ENCODE results near the gene ZMIZ1. TPM values are rescaled to one million over a fixed set of nuclear protein-coding genes. Genes with fewer than 3 reads are reported as not detected.

The ZMIZ1 gene
- total RNA-seq, 1 donor, result 23.3 TPM

DNA sequence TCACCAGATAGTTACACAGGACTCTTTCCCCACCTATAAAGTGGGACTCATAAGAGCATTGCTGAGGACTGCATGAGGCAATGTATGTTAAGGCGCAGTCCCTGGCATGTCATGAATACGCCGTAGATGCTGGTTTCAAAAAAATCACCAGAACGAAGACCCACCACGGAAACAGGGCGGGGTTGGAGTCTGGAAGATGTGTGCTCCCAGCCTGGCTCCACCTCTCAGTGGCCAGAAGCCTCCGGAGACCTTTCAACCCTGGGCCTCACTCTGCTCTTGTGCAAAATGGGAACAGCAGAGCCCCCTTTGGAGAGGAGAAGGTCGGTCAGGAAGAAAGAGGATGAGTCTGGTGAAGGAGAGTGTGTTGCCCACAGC is 12.4 kb upstream of the ZMIZ1 start:
- no peak overlapping the region for H3K4me3 ChIP-seq (ENCODE audit: low read depth, low read length)
- DNase-seq (ENCODE audit: low read depth), result no peak
- TF ChIP-seq, protein P1, sequence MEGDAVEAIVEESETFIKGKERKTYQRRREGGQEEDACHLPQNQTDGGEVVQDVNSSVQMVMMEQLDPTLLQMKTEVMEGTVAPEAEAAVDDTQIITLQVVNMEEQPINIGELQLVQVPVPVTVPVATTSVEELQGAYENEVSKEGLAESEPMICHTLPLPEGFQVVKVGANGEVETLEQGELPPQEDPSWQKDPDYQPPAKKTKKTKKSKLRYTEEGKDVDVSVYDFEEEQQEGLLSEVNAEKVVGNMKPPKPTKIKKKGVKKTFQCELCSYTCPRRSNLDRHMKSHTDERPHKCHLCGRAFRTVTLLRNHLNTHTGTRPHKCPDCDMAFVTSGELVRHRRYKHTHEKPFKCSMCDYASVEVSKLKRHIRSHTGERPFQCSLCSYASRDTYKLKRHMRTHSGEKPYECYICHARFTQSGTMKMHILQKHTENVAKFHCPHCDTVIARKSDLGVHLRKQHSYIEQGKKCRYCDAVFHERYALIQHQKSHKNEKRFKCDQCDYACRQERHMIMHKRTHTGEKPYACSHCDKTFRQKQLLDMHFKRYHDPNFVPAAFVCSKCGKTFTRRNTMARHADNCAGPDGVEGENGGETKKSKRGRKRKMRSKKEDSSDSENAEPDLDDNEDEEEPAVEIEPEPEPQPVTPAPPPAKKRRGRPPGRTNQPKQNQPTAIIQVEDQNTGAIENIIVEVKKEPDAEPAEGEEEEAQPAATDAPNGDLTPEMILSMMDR (IDR thresholded peaks at IDR 0.05; ENCODE audit: insufficient read depth, low read depth, low read length), result no peak

DNA sequence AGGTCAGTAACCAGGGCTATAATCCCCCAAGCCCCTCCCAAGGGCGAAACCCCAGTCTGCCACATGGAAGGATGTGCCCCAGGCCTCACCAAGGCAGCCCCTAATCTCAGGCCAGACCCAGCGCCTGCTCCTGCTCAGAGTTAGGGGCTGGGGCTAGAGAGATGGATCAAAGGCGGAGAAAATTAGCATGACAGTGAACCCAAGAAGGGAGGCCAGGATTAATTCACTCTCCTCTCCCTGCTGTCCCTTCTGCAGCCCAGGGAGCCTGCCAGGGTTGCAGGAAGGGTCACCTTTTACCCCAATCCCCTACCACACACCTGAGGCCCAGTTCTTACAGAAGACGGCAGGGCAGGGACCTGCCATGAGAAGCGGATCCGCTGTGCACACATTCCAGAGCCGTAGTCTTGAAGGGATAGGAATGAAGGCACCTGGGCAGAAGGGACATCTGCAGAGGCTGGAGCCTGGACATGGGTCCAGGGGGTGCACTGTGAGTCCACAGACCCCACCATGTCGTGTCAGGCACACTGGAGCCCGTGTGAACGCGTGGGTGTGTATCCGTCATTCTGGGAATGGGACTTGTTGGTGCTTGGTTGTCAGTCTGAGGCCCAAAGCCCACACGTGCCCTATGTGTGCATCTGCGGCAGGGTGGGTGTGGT is 11.9 kb upstream of the ZMIZ1 start:
- TF ChIP-seq, protein P1 (IDR thresholded peaks at IDR 0.05; ENCODE audit: insufficient read depth, low read depth, low read length), result no peak
- H3K4me3 ChIP-seq (ENCODE audit: low read depth, low read length), result no peak overlapping the region
- DNase-seq (ENCODE audit: low read depth), result no peak

DNA sequence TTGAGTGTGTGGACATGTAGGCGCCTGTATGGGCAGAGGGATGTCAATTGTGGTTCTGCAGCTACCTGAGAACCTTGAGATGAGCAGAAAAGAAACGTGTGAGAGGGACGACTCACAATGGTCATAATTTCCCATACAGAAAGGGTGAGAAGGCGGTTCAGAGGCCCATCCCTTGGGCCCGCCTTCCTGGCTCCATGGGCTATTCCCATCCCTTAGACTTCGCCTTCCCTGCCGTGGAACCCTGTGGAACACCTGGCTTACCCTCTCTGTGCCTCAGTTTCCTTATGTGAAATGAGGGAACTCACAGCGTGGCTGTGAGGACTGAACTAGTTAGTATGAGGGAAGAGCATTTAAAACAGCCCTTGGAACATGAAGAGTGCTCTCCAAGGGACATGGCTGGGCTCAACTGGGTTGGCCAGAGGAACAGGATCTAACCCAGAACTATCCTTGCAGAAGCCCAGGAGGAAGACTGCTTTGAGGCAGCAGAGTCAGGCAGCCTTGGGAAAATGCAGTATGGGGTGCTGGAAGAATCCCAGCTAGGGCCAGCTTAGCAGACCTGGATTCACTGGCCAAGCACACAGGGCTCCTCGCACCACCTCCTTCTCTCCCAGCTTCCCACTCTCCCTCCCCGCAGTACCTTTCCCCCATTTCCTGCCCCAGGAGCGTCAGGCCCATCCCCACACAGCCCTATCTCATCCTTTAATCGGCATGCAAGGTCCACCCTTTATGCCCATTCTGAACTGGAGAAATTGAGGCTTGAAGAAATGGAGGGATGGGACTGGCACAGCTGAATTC is 11.1 kb upstream of the ZMIZ1 start:
- TF ChIP-seq, protein P1 (IDR thresholded peaks at IDR 0.05; ENCODE audit: insufficient read depth, low read depth, low read length), result no peak
- no peak overlapping the region for H3K4me3 ChIP-seq (ENCODE audit: low read depth, low read length)
- DNase-seq (ENCODE audit: low read depth), result no peak

DNA sequence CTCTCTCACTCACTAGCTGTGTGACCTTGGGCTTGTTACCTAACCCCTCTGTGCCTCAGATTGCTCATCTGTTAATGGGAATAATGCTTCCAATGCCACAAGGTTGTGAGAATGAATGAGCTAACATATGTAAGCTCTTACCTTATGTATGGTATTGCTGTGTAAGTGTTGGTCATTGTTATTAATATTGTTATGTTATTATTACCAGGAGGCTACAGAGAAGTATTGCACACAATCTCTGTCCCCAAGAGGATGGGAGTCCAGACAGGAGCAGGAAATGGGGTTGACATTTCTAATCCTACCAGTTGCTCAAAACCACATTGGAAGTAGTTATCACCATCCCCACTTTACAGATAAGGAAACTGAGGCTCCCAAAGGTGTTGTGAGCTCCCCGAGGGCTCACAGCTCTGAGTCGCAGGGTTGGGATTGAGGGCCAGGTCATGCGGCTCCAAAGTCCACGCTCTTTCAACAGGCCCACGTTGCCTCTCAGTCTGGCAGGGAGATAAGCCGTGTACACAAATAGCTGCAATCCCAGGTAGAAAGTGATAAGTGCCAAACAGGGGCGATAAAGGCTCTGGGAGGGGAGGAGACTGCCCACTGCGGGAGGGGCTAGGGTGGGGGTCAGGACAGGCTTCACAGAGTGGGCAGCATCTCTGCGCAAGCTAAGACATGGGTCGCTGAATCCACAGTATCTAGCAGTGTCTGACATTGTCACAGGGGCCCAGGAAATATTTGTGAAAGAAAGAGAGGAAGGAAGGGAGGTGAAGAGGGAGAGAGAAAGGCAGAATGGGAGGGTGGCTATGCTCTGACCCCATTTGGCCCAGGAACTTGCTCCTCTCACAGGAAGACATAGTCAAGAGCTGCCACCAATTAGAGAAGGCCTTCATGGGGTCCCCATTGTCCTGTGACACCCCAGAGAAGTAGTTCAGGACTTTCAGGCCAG is 9.6 kb upstream of the ZMIZ1 start:
- TF ChIP-seq, protein P1 (IDR thresholded peaks at IDR 0.05; ENCODE audit: insufficient read depth, low read depth, low read length), result no peak
- no peak overlapping the region for H3K4me3 ChIP-seq (ENCODE audit: low read depth, low read length)
- DNase-seq (ENCODE audit: low read depth), result no peak

DNA sequence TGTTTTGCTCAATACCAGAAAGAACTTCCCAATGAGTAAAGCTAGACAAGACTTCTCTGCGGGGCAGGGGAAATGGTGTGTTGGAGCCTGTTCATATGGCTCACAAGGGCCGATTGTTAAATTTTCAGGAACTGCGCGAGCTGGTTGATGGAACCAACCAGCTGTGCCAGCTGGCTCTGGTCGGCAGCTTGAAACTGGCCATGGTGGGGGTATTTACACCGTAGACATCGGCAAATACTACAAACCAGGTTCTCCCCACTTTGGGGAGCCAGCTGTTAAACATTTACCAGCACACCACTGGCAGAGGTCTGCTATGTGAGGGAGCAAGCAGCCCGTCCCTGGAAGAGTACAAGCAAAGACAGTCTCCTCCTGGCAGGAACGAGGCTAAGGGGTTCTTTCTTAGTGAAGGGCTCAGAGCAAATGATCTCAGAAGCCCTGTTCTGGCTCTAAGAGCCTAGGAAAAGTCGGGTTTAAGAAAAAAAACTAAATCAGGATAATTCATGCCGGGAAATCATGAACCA is 8.8 kb upstream of the ZMIZ1 start:
- TF ChIP-seq, protein P1 (IDR thresholded peaks at IDR 0.05; ENCODE audit: insufficient read depth, low read depth, low read length), result no peak
- H3K4me3 ChIP-seq (ENCODE audit: low read depth, low read length), result no peak overlapping the region
- no peak for DNase-seq (ENCODE audit: low read depth)

DNA sequence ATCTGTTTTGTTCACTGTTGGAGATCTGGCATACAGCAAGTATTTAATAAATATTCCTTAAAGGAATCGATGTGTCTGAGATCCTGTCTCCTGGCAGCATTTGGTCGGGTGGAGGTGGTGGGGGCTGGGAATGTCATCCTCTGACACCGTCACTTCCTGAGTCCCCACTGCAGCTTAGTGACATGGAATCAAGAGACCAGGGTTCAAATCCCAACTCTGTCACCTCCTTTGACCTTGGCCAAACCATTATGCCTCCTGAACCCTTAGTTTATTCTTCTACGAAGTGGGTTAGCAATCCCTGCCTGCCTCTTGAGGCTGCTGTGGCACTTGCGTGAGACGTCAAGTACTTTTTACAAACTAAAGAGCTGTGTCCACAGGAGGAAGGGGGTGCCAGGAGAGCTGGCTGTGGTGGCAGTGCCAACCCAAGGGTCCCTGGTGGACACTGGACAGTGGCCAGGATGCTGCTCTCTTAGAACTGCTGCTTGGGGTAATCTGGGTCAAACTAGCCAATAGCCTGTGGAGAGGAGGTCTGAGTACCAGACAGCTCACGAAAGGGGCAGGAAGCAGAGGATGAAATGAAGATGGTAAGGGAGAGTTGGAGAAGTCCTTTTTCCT is 8.0 kb upstream of the ZMIZ1 start:
- TF ChIP-seq, protein P1 (IDR thresholded peaks at IDR 0.05; ENCODE audit: insufficient read depth, low read depth, low read length), result no peak
- no peak for DNase-seq (ENCODE audit: low read depth)
- H3K4me3 ChIP-seq (ENCODE audit: low read depth, low read length), result no peak overlapping the region
